Bronchial epithelial cell (primary cell): Measurements from ENCODE around the gene WFS1. TPM values are rescaled to one million over a fixed set of nuclear protein-coding genes. Genes with fewer than 3 reads are reported as not detected.

Experiments
- DNase-seq: peaks from one replicate; pipeline ENCODE4 v3.0.0-alpha.2; 2010; ENCODE audit warnings: low read depth
- FAIRE-seq: peaks from 2 replicates; lab custom pipeline; 2011; peaks lifted over from hg19 to GRCh38; lab: Jason Lieb, UNC
- H3K27me3 ChIP-seq: 2 replicates; pipeline ENCODE4 v1.5.1; 2011; ENCODE audit warnings: low read length; ENCODE audit not compliant: control insufficient read depth, insufficient read depth
- H3K36me3 ChIP-seq: 2 replicates; pipeline ENCODE4 v1.5.1; 2011; ENCODE audit warnings: low read length; ENCODE audit not compliant: control insufficient read depth, insufficient read depth
- H3K4me3 ChIP-seq: 2 replicates; pipeline ENCODE4 v1.5.1; 2011; ENCODE audit warnings: mild to moderate bottlenecking, low read depth, low read length, control low read depth
- total RNA-seq: library from RNA; depleted of rRNA; stranded (reverse); fragments of >200 nt; gene quantifications from 2 replicates; pipeline ENCODE4 v1.2.1, GENCODE V29; 2014
- TF ChIP-seq, protein P1 (sequence below): IDR thresholded peaks from 2 replicates; pipeline ENCODE4 v1.5.1; 2011; ENCODE audit warnings: mild to moderate bottlenecking, moderate library complexity, low read length, control low read depth, inconsistent platforms; ENCODE audit not compliant: insufficient read depth, severe bottlenecking

Gene WFS1
- total RNA-seq, 1 donor from 2014 or later: 7.9 TPM

DNA sequence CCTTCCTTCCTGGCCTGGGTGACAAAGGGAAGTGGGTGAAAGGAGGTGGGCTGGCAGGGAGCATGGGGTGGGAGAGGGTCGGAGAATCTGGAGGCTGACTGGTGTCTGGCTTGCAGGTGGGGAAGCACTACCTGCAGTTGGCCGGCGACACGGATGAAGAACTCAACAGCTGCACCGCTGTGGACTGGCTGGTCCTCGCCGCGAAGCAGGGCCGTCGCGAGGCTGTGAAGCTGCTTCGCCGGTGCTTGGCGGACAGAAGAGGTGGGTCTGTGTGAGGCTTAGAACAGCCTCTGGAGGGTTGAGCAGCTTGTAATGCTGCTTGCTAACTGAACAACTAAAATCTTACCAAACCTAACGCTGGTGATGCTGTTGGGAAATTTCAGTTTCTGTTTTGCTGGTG, 19.2 kb downstream of the WFS1 start:
- H3K36me3 ChIP-seq: peaks cover 5% of the 10 kb centered on the region

GRCh38 chr4:6290256-6290655, 20.6 kb downstream of the WFS1 start:
- peaks cover 5% of the 10 kb centered on the region for H3K36me3 ChIP-seq
- no peak for DNase-seq
- no peak overlapping the region for H3K4me3 ChIP-seq
- TF ChIP-seq, protein P1, sequence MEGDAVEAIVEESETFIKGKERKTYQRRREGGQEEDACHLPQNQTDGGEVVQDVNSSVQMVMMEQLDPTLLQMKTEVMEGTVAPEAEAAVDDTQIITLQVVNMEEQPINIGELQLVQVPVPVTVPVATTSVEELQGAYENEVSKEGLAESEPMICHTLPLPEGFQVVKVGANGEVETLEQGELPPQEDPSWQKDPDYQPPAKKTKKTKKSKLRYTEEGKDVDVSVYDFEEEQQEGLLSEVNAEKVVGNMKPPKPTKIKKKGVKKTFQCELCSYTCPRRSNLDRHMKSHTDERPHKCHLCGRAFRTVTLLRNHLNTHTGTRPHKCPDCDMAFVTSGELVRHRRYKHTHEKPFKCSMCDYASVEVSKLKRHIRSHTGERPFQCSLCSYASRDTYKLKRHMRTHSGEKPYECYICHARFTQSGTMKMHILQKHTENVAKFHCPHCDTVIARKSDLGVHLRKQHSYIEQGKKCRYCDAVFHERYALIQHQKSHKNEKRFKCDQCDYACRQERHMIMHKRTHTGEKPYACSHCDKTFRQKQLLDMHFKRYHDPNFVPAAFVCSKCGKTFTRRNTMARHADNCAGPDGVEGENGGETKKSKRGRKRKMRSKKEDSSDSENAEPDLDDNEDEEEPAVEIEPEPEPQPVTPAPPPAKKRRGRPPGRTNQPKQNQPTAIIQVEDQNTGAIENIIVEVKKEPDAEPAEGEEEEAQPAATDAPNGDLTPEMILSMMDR: no peak
- H3K27me3 ChIP-seq: no peaks in the 10 kb centered on the region
- FAIRE-seq: no peak

More for the DNA sequence above, 19.2 kb downstream of the WFS1 start:
- no peak for DNase-seq
- H3K4me3 ChIP-seq: no peak overlapping the region
- no peak for FAIRE-seq
- no peaks in the 10 kb centered on the region for H3K27me3 ChIP-seq
- TF ChIP-seq, protein P1: no peak

DNA sequence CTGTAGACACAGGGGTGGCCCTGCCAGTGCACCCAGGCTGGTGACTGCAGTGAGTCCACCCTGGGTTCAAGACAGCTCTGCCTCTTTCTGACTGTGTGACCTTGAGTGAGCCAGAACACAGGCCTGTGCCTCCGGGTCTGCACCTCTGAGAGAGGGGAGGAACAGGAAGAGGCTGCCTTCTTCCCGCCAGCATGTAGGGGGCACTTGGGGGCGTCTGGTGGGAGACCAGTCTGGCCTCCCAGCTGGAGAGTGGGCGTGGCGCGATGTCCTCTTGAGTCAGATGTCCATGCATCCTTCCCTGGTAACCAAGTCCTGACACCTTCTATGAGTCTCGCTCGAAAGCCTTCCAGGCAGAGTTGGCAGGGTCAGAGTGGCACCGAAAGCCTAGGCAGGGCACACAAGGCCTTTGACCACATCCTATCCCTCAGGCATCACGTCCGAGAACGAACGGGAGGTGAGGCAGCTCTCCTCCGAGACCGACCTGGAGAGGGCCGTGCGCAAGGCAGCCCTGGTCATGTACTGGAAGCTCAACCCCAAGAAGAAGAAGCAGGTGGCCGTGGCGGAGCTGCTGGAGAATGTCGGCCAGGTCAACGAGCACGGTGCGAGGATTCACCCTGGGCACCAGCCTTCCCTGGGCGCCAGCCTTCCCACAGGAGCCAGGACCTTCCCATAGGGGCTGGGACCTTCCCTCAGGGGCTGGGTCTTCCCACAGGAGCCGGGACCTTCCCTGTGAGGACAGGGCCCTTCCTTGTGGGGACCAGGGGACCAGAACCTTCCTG, 21.3 kb downstream of the WFS1 start:
- DNase-seq: no peak
- Histone ChIP-seq H3K27me3 (no peaks in the 10 kb centered on the region), H3K36me3 (peaks cover 5% of the 10 kb centered on the region), H3K4me3 (no peak overlapping the region)
- FAIRE-seq: no peak
- TF ChIP-seq, protein P1: no peak

- Histone ChIP-seq H3K27me3 (no peaks in the 10 kb centered on the region), H3K4me3 (no peak overlapping the region), H3K36me3 (peaks cover 6% of the 10 kb centered on the region)
- FAIRE-seq (no peak), DNase-seq (no peak)
- TF ChIP-seq, protein P1: no peak
These were observed 22.2 kb downstream of the WFS1 start for GRCh38 chr4:6291784-6292297.

- Histone ChIP-seq H3K36me3 (peaks cover 4% of the 10 kb centered on the region), H3K27me3 (no peaks in the 10 kb centered on the region), H3K4me3 (no peak overlapping the region)
- DNase-seq: no peak
- TF ChIP-seq, protein P1: no peak
- peak; percentile 18 for FAIRE-seq
These were observed 22.9 kb downstream of the WFS1 start for GRCh38 chr4:6292376-6293096.
